Stimulated activated CD8-positive, alpha-beta memory T cell treated with anti-CD3 and anti-CD28 coated beads, Interleukin-15, amount 100 ng/mL, for 1 hour (primary cell): ENCODE measurements around the gene CHPF.

Source experiments
- DNase-seq: peaks from one replicate; pipeline ENCODE4 v3.0.0-alpha.2; 2020; ENCODE audit warnings: low read depth

Gene CHPF

DNA sequence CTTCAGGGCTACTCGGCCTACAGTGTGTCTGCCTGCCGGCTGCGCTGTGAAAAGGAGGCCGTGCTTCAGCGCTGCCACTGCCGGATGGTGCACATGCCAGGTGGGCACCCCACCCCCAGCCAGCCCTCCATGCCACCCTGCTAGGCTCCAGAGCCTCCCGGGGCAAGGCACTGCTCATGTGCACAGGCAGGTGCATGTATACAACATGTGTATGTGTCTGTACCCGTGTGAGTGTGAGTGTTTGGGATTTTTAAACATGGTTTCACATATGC lies 11.3 kb downstream of the CHPF start:
- DNase-seq, result no peak

DNA sequence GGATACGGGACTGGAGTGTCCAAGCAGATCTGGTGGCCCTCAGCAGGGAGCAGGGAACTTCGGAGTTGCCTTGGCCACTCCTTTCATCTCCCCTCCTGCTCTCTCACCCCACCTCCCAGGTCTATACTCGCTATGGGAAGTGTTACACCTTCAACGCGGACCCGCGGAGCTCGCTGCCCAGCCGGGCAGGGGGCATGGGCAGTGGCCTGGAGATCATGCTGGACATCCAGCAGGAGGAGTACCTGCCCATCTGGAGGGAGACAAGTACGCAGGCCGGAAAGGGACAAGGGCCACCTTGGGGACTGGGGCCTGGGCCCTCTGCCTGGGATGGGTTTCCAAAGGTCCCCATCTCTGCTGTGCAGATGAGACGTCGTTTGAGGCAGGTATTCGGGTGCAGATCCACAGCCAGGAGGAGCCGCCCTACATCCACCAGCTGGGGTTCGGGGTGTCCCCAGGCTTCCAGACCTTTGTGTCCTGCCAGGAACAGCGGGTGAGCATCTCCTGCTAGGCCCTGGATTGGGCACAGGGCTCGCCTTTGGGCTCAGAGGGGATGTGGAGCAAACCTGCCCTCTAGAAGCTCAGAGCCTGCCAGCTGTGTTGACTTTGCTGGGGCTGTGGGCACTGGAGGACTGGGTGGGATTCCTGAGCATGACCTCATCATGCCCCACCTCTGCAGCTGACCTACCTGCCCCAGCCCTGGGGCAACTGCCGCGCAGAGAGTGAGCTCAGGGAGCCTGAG lies 11.8 kb downstream of the CHPF start:
- no peak for DNase-seq

DNA sequence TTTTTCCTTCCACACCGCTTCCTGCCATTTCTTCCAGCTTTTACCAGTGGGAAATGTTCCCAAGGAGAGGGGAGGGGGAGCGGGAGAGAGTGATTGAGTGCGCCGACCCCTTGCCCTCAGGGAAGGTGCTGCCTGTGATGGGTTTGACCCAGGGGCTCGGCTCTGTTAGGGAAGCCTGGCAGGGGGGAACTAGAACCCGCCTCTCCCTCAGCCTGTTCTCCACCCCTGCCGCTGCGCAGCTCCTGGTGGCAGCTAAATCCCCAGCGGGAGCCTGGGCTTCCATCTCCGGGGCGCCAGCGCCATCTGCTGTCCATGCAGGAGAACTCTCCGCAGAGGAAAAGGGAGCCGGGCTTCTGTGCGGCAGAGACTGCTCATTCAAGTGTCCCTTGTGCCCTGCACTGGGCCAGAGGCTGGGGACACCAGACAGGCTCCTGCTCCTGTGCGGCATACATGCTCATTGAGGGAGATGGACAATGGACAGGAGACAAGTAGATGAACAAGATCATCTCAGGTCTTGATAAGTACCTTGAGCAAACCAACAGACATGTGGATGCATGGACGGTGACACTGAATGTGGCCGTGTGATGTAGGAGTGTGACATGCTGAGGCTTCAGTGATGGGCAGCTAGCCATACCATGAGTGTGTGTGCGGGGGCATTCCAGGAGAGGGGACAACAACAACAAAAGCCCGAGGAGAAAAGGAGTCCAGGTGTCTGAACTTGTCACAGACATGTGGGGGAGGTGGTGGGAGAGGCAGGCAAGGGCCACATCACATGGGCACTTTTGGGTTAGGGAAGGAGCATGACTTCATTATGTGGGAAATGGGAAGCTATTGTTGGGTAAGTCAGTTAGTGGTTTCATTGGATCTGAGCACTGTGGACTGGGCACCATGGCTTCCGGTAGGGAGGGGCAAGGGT lies 13.3 kb downstream of the CHPF start:
- peak; percentile 77 for DNase-seq

DNA sequence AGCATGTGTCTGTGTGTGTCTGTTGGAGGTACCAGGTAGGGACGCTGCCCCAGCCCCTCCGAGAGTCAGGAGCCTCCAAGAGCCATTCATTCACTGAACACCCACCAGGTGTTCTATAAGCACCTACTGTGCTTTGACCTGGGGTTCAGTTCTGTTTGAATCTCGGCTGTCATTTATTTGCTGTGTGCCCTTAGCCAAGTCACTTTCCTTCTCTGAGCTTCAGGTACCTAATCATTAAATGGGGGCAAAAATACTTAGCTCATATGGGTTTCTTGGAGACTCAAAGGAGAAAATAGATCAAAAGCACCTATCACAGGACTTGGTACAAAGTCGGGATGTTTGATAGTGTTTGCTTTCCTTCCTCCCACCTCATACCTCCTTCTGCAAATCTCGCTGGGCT lies 16.1 kb downstream of the CHPF start:
- DNase-seq, result no peak

DNA sequence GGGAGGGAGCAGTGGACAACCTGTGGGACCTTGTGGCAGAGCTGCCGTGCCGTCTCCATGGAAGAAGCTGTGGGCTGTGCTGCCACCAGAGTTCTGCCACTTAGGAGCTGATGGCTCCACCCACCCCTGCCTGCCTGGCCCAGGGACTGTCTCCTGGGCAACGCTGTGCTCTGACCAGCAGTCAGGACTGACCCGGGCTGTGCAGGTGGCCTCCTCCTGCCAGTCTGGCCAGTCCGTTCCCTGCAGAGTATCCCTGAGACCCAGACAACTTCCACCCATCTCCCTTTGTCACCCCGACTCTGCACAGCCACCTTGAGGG lies 16.6 kb downstream of the CHPF start:
- DNase-seq, result no peak

DNA sequence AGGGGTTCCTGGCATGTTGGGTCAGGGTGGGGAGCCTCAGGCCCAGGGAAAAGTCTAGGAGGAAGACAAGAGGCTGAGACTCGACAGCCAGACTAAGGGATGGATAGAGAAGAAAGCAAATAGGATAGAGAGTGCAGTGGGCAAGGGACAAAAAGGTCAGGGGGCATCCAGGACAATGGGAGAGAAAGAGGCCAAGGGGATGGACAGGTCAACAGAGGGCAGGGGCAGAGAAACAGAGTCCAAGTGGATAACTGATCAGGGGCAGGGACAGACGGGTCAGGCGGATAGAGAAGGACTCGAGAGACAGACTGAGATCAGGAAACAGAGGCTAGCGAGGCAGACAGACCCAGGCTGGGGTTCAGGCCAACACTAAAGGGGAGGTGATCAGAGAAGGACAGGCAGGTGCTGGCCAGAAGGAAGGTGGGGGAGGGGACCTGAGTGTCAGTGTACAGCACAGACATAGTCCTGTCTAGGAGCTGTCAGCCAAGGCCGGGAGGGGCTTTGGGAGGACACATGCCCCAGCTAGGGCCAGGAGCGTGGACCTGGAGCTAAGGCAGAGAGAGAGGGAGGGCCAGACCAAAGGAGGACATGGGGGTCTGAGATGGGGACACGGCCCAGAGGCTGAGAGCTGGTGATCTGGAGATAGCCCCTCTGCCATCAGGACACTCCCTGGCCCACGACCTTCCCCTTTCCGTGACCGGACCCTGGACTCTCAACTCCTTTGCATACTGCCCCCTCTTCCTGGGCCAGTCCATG lies 17.1 kb downstream of the CHPF start:
- DNase-seq, result no peak

DNA sequence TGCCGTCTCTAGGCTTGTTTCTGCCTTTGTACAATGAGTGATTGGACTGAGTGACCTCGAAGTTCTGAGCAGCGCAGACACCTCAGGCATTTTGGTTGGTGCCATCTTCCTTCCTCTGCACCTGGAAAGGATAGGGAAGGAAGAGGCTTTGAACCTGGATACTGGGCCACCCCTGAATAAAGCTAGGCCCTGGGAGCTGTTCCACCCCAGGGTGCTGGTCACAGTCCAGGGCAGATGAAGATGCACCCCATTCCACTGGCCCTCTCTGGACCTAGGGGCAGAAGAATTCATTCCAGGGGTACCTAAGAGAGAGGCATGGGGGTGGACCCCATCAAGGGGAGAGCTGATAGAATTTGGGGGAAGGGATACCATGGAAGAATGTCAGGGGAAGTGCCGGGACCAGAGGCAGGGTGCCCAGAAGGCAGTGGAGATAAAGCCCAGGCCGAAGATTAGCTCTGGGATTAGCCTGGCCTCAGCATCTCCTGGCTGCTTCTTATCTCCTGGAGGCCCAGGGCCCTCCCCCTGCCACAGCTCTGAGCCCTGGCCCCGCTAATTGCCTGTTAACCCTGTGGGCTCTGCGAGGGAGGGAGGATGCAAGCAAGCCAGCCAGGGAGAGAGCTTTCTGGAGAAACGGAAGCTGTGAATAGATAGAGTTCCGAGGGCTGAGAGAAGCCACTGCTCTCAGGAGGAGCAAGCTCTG lies 17.9 kb downstream of the CHPF start:
- no peak for DNase-seq

DNA sequence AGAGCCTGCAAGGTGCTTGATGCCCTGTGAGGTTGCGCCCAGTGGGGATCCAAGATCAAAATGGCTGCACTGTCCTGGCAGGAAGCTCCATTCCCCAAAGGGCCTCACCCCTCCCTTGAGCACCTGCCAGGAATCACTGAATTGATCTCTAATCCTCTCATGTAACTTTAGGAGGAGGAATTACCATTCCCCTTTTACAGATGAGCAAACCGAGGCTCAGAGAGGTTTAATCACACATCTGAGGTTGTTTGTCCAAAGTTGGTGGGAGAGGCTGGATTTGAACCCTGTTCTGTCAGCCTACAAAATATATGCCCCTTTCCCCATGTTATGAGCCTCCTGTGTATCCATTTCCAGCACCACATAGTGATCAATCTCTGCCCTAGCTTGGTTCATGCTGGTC lies 18.8 kb downstream of the CHPF start:
- DNase-seq, result no peak

DNA sequence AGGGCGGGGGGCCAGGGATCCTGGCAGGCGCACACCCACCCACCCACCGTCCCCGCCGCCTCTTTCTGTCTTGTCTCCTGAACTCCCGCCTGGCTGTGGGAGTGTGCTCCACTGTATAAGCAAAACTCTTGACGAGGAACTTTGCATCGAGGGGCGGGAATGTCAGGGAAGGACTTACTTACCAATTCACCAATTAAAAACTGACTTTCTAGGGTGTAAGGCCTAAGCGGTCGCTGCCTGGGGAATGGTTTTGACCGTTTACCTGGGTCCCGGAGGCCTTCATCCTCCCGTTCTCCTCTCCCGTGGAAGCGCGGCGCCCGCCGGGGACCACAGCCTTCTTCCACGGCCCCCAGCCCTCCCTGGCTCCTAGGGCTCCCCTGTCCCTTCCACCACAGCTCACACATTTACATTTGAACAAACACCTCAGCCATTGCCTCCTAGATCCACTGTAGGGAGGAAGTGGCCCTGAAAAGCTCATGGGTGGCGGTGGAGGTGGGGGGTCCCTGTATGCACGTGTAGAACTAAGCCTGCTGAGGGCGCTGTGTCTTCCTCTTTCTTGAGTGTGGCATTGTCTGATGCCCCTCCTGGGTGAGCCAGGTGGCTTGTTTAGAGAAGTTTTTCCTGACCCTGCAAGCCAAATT lies 20.5 kb downstream of the CHPF start:
- DNase-seq, result no peak

DNA sequence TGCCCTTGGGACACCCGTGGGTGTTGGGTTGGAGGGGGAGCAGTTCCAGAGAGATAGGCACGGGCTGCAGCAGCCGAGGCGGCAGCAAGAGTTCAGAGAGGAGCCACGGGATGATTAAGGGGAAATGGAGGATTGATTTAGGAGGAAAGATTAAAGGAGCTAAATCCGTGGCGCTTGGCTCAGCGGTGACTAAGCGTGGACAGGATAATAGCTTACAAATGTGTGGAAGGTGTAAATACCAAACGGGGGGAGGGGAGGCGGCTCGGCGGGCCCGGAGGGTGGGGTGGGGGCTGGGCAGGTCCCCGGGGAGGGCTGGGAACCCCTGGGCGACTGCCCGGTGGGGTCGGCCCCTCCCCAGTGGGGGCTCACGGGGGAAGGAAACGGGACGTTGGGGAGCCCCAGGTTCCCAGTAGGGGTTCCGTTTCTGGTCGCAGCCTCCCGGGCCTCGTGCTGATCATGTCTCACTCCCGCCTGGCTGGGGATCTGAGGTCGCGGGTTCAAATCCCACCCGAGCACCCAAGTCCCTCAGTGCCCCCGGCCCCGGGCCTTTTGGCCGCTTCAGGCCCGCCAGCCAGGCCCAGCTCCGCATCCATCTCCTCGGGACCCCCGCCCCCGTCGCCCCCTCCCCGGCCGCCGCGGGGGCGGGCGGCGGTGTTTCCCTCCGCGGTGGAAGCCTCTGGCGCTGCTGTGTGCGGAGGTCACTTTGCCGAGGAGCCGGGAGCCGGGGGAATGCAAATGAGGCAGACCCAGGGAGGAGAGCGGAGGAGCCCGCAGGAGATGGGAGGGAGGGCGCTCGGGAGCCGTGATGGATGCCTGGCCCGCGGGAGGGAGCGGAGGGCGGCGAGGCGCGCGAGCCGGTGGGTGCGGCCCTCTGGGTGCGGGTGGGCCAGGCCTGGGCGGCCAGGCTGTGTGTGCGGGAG lies 21.2 kb downstream of the CHPF start:
- DNase-seq, result no peak

DNA sequence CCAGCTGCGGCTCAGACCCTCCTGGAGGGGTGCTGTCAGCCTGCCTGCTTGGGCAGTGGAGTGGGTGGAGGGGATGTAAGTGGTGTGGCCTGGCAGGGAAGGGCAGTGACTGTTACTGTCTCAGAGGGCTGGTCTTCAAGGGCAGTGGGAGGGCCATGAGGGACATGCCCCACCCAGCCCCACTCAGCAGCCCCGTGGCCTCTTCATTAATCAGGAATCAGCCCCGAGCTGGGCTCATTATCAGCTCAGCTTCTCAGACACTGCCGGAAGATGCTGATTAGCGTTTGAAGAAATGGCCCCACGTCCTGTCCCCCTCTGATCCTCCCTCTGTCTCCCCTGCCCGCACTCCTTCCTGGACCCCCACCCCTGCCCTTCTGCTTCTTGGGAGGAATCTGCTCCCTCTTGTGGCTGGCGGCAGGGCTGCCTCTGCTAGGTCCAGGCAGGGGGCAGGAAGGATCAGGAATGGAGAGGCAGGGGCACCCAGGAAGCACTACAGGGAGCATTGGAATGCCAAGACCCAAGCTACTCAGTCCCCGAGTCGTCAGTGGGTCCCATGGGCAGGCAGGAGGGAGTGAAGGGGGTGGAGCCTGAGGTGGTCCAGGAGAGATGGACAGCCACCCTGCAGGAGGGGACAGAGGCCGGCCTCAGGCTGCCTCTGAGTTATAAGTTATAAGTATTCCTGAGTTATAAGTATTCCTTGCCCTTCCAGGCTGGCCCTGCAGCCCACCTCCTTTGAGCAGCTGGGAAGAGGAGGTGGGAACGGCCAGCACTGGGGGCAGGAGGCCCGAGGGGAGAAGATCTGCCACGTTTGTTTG lies 22.3 kb downstream of the CHPF start:
- no peak for DNase-seq

DNA sequence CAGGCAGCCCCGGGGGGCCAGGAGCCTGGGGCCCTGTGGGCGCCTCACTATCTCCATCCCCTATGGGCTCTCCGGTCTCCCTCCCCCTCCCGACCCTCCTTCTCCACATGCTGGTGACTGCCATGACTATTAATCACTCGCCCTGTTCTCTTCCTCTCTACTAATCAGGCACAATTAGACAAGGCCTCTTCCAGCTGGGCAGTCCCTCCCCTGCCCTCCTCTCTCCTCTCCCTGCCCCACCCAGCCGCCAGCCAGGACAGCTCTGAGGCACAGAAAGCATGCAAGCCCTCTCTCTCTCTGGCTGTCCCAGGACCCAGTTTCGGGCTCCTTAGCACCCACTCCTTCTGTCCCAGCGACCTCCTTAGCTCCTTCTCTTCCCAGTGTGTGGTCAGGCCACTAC lies 23.5 kb downstream of the CHPF start:
- no peak for DNase-seq

DNA sequence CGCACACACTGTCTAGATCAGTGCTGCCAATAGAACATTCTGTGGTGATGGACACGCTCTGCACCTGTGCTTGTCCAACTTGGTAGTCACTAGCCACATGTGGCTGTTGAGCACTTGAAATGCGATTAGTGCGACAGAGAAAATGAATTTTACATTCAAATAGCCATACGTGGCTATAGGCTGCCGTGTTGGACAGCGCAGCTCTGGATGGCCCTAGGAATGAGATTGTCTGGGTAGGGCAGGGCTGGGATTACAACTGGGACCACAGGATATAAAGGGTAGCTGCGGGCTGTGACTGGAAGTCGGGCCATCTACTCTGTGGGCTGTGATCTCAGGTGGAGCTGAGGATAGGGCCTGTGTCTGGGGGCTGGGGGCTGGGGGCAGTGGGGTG lies 24.1 kb downstream of the CHPF start:
- DNase-seq, result no peak

DNA sequence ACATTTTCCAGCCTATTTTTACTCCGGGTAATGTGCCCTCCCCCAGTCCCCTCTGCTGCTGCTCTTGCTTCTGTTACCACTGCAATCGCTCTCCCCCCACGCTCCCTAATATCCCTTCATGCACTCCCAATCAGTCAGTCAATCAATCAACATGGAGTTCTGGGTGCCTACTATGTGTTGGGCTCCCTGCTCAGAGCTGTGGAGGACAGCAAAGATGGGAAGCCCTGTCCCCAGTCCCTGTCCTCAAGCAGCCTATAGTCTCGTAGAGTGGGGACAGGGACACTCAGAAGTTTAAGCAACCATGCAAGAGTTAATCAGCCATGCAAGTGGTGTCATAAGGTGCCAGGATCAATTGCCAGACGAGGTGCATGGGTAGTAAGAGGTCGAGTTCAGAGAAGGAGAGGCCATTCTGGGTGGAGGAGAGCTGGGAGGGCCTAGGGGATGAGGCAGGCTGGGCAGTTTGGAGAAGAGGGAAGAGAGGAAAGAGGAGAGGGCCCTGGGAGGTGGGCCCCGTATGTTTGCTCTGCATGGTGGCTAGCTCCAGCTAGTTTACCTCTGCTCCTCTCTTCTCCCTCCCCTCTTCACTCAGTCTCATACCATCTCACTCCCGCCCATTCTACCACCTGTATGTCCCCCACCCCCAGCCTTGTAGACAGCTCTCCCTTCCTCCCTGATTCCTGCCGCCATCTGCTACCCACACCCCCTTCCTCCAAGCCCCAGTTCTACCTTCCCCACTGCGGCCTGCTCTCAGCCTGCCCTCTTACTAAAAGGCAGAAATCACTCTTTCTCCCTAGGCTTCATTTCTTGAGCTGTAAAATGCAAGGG lies 25.4 kb downstream of the CHPF start:
- no peak for DNase-seq

DNA sequence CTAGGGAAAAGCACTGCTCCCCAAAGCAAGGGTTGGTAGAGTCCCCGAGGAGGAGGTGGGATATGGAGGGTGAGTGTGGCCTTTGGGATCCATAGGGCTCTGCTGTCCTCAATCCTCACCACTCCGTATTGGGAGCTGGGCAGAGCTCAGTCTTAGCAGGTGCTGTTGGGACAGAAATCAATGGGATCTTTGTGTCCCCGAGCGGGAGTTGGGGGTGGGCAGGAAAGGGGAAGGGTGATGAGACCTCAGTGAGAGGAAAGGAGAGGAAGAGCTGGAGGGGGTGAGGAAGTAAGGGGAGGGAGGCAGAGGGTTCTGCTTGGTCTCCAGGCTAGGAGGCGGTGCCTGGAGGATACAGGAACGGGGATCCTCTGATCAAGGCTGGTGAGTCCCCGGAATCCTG lies 26.7 kb downstream of the CHPF start:
- no peak for DNase-seq

DNA sequence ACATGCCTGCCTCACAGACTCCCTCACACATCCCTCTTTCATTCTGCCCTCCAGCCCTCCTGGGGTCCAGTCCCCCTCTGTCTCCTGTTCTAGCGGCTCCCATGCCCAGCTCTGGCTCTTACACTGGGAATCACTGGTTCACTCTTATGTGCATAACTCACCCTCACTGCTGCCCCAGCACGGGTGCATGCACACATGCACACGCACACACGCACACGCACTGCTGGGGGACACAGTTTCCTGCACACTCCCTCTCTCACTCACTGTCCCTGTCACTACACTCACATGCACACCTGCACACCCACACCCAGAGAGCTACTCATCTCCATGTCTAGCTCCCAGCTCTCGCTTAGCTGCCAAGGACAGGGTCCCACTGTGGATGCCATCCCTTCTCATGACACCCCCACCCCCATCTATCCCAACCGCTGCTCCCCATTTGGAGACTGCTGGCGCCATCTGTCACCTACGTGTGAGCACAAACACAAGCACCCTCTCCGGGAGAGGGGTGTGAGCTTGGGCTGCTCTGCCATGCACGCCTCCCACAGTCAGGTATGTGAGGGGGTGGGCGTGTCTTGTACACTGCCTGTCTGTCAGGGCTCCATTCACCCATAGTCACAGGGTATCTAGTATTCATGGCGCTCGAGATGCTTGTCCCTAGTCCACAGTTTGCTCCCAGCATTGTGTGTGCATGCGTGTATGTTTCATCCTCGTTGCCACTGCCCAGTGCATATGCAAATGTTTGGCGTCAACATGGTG lies 27.6 kb downstream of the CHPF start:
- DNase-seq, result no peak

DNA sequence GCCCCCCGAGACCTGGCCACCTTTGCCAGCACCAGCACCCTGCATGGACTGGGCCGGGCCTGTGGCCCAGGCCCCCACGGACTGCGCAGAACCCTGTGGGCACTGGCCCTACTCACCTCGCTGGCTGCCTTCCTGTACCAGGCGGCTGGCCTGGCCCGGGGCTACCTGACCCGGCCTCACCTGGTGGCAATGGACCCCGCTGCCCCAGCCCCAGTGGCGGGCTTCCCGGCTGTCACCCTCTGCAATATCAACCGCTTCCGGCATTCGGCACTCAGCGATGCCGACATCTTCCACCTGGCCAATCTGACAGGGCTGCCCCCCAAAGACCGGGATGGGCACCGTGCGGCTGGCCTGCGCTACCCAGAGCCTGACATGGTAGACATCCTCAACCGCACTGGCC lies 28.8 kb downstream of the CHPF start:
- DNase-seq, result no peak

DNA sequence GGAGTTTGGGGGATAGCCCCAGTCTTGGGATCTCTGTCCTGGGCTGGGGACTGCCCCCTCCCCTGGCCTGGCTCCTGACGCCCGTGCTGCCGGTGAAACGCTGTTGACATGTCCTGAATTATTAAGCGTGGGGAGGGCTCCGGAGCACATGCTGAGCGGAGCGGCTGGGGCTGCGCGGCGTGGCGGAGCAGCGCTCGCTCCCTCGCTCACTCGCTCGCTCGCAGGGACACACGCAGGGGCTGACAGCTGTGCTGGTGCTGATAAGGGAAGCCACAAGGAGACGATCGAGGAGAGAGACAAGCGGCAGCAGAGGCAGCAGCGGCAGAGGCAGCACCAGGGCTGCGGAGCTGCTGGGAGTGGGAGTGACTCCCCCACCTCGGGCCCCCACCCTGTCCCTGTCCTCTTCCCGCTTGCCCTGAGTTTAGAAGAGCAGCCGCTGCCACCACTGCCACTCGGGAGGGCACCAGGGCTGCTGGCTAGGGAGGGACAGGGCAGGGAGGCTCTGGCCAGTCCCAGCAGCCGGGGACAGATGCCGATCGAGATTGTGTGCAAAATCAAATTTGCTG lies 29.3 kb downstream of the CHPF start, which contains the start of gene ASIC4:
ASIC4 (plus strand) TSS at position 287 of the 566 bp plus-strand sequence; CDS start at position 530, 243 bp downstream.
- DNase-seq, result no peak
